Stimulated activated CD4-positive, alpha-beta T cell treated with anti-CD3 and anti-CD28 coated beads, TNF-alpha, amount 100 ng/mL, for 4 hours (primary cell): Measurements from ENCODE around the gene POPDC2.
"Not testable (repeated sequence)": the region's sequence is repeated elsewhere in the genome, so short reads cannot be mapped to it uniquely, and the experiment has no call there.

Source experiments
- DNase-seq, 3 experiments: peaks; one replicate each; pipeline ENCODE4 v3.0.0-alpha.2; 2020; ENCODE audit warnings: low read depth in 3 of 3

Gene POPDC2

GRCh38 chr3:119613872-119614271, 46.5 kb downstream of the POPDC2 start:
- no peak for DNase-seq

GRCh38 chr3:119613201-119613600, 47.2 kb downstream of the POPDC2 start:
- DNase-seq, result no peak

GRCh38 chr3:119611664-119612063, 48.7 kb downstream of the POPDC2 start:
- DNase-seq, result no peak

GRCh38 chr3:119609301-119609700, 51.1 kb downstream of the POPDC2 start:
- DNase-seq, result no peak

GRCh38 chr3:119608405-119609000, 51.9 kb downstream of the POPDC2 start:
- no peak for DNase-seq

- DNase-seq, result no peak
Measured at GRCh38 chr3:119604878-119605277, 55.5 kb downstream of the POPDC2 start.

GRCh38 chr3:119602676-119603075, 57.7 kb downstream of the POPDC2 start:
- DNase-seq, result no peak

GRCh38 chr3:119601154-119601553, 59.2 kb downstream of the POPDC2 start:
- DNase-seq, result no peak

- no peak for DNase-seq
Measured at GRCh38 chr3:119600732-119601131, 59.7 kb downstream of the POPDC2 start.

GRCh38 chr3:119599558-119600174, 60.7 kb downstream of the POPDC2 start:
- DNase-seq, result no peak

GRCh38 chr3:119598410-119599098, 61.8 kb downstream of the POPDC2 start:
- no peak for DNase-seq

GRCh38 chr3:119597548-119598288, 62.7 kb downstream of the POPDC2 start, which contains the start of gene PLA1A:
TSS of gene PLA1A (plus strand) at chr3:119597885. CDS start at chr3:119597914, 29 bp downstream.
- DNase-seq, result no peak

- DNase-seq, result no peak
Measured at GRCh38 chr3:119596398-119596797, 64.0 kb downstream of the POPDC2 start.

- no peak for DNase-seq
Measured at GRCh38 chr3:119595639-119596334, 64.6 kb downstream of the POPDC2 start.

GRCh38 chr3:119594929-119595328, 65.5 kb downstream of the POPDC2 start:
- not testable (repeated sequence) for DNase-seq

- no peak for DNase-seq
Measured at GRCh38 chr3:119594066-119594465, 66.3 kb downstream of the POPDC2 start.

GRCh38 chr3:119592861-119593260, 67.5 kb downstream of the POPDC2 start:
- DNase-seq, result no peak
